Body of pancreas (tissue), 4 donors: ENCODE measurements around the gene ANTXRL. TPM values are rescaled to one million over a fixed set of nuclear protein-coding genes. Genes with fewer than 3 reads are reported as not detected.
"Not testable (repeated sequence)": the region's sequence is repeated elsewhere in the genome, so short reads cannot be mapped to it uniquely, and the experiment has no call there.

Experiments
- ATAC-seq: fragments of 150-250 bp; one replicate; pipeline ENCODE4 v1.9.1; 2016
- DNase-seq, 4 donors: peaks; one replicate each; pipeline ENCODE4 v3.0.0-alpha.2; 2019
- H3K27ac ChIP-seq, 4 donors: fragments of 200-600 bp; sonication (generic); 1 replicate in 3 of 4; 2 replicates in 1 of 4; pipeline versions ENCODE4 v1.5.1 to v1.6.1; 2016 to 2019; ENCODE audit warnings: mild to moderate bottlenecking in 1 of 4, mixed read lengths in 1 of 4, moderate library complexity in 1 of 4
- H3K27me3 ChIP-seq, 2 donors: fragments of 200-600 bp; sonication (generic); one replicate each; pipeline ENCODE4 v1.6.0; 2016; ENCODE audit warnings: mild to moderate bottlenecking in 1 of 2
- H3K36me3 ChIP-seq, 2 donors: fragments of 200-600 bp; sonication (generic); replicated peaks in 1 of 2; 2 replicates each; pipeline ENCODE4 v1.5.1; 2016; ENCODE audit warnings: low read depth in 2 of 2; ENCODE audit not compliant: insufficient read depth in 1 of 2
- H3K4me1 ChIP-seq: fragments of 200-600 bp; sonication (generic); one replicate; pipeline ENCODE4 v1.6.0; 2016
- H3K4me3 ChIP-seq, 2 donors: fragments of 200-600 bp; sonication (generic); 1 replicate in 1 of 2; 2 replicates in 1 of 2; pipeline ENCODE4 v1.5.1; 2016 to 2019
- H3K9me3 ChIP-seq, 3 donors: fragments of 200-600 bp; sonication (generic); 1 replicate in 2 of 3; 2 replicates in 1 of 3; pipeline ENCODE4 v1.5.1; 2016
- WGBS, 2 donors: methylation state at CpG; one replicate each; pipeline ENCODE4 v1.1.5; 2017; 5-methylcytosine and 5-hydroxymethylcytosine counted together
- intact Hi-C: fragments of 100-400 bp; cut with DNase I; formaldehyde crosslinking; loops from one replicate; pipeline ENCODE4 v1.15.1; 2023
- total RNA-seq, 2 donors: library from RNA; depleted of rRNA; stranded (reverse); fragments of >200 nt; gene quantifications; one replicate each; pipeline ENCODE4 v1.1.0, GENCODE V29; 2016

Gene ANTXRL
- total RNA-seq, 2 donors from 2014 or later = not detected

DNA sequence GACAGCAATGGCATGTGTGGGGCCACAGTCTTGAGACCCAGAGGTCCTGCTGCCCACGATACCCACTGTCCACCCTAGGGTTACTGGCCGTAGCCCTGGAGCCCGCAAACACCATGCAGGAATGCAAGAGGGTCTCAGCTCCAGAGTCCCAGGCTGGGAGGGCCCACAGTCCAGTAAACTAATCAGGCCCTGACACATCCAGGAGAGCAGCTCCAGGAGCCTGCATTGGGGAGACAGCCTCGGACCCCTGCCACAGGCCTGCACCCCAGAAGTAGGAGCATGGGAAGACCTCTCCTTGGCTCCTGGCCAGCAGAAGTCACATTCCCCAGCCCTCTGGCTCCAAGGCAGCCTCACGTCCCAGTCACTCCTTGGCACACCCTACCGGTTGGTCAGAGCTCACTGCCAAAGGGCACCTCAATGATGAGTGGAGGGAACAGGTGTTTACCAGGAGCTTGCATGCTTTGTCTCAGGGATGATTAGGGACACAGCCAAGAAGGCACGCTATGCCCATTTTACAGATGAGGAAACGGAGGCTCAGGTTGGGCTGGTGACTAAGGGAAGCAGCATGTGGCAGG, 81.0 kb downstream of the ANTXRL start:
- peak in 1 of 4 donors; percentile 20 for DNase-seq
- H3K4me3 ChIP-seq, H3K27ac ChIP-seq, H3K4me1 ChIP-seq, ATAC-seq, intact Hi-C loops, H3K9me3 ChIP-seq, H3K36me3 ChIP-seq, H3K27me3 ChIP-seq: not testable (repeated sequence)
- WGBS, 2 donors = 62 to 100% methylated on average over 1 to 4 of the region's 8 CpGs

DNA sequence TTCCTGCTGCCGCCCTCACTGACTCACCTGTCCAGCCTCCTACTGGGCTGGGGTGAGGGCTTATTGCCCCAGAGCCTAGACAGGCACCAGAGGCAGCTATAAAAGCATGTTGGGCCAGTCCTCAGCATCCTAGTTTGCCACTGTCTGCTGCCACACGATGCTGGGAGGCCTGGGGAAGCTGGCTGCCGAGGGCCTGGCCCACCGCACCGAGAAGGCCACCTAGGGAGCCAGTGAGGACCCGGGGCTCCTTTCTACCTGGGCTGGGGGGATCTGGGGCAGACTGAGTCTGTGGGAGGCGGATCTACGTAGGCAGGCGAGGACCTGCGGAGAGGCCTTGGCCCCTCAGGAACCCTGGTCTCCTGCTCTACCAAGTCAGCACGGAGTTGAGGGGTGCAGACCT, 82.2 kb downstream of the ANTXRL start:
- intact Hi-C loops, DNase-seq, H3K27ac ChIP-seq, H3K4me3 ChIP-seq, ATAC-seq, H3K27me3 ChIP-seq, H3K36me3 ChIP-seq, H3K4me1 ChIP-seq, H3K9me3 ChIP-seq: not testable (repeated sequence)
- 98% methylated on average over 6 of the region's 11 CpGs; no CpG with 5 or more reads in 1 of the 2 donors for WGBS, 2 donors

DNA sequence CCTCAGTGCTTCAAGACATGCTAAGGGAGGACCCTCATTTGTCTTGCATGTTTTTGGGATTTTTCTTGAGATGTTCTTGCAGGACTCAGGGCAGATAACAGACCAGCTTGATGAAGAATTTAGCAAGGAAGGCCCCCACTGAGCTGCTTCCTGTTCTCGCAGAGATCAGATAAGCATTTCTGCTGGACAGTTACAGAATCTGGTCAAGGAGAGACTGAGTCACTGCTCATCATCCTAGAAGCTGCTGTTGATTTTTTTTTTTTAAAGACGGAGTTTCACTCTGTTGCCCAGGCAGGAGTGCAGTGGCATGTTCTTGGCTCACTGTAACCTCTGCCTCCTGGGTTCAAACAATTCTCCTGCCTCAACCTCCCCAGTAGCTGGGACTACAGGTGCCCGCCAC, 87.6 kb downstream of the ANTXRL start:
- DNase-seq = not testable (repeated sequence)
- 82% methylated on average over 3 of the region's 3 CpGs; no CpG with 5 or more reads in 1 of the 2 donors for WGBS, 2 donors

DNA sequence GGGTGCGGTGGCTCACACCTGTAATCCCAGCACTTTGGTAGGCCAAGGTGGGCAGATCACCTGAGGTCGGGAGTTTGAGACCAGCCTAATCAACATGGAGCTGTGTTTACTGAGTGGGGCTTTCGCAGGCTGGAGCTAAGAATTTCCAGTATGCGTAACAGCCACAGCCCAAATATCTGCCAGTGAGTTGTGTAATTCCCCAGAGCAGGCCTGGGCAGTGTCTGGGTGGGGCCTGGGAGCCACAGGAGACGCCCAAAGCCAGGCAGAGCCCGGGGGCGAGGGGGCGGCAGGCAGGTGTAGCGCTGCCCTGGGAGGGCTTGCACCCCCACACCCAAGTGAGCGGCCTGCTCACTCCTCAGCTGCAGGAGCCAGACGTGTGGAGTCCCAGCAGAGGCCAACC, 88.6 kb downstream of the ANTXRL start, which contains the start of gene ANXA8L1:
Gene ANXA8L1, plus strand, starts transcription at position 371 of the 400 bp plus-strand sequence. CDS start 76 bp downstream, outside the sequence.
- H3K27me3 ChIP-seq, DNase-seq, H3K9me3 ChIP-seq, H3K27ac ChIP-seq, H3K36me3 ChIP-seq, ATAC-seq, H3K4me3 ChIP-seq, intact Hi-C loops, H3K4me1 ChIP-seq: not testable (repeated sequence)
- 82% methylated on average over 3 of the region's 11 CpGs; no CpG with 5 or more reads in 1 of the 2 donors for WGBS, 2 donors

More for the DNA sequence above, 87.6 kb downstream of the ANTXRL start:
- H3K27ac ChIP-seq, H3K9me3 ChIP-seq, H3K27me3 ChIP-seq, ATAC-seq, intact Hi-C loops, H3K4me3 ChIP-seq, H3K36me3 ChIP-seq, H3K4me1 ChIP-seq: not testable (repeated sequence)

DNA sequence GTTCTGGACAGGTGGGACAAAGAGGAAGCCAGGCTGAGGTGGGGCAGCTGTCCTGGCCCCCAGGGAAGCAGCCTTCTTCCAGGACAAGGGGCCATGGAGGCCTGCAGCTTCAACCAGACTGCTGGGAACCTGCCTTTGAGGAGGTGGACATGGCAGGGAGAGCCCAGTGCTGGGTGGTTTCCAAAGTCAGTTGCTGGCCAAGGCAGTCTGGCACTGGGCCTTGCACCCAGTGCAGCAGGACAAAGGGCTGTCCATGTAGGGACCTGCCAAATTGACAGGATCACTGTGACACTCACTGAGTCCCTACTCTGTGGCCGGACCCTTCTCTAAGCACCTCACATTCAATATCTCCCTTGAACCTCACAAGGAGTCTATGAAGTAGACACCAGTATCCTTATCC, 90.2 kb downstream of the ANTXRL start:
- intact Hi-C loops, H3K9me3 ChIP-seq, H3K36me3 ChIP-seq, H3K4me1 ChIP-seq, DNase-seq, H3K4me3 ChIP-seq, ATAC-seq, H3K27me3 ChIP-seq, H3K27ac ChIP-seq: not testable (repeated sequence)
- WGBS, 2 donors = no CpG with 5 or more reads among the region's 1 CpG

DNA sequence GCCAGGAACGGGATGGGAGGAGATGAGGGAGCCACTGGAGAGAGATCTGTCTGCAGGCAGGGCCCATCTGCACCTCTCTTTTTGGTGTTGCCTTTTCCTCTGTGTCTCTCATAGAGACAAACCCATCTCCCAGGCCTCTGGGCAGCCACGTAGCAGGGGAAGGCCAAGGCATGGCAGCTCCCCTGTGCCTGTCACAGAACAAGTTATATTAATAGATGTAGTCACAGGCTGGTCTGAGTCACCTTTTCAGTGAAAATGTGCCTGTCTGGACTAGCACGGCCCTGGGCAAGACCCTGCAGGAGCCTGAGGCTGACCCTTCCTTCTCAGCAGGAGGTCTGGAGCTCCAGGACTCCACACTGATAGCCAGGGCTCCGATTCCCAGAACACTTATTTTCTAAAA, 90.9 kb downstream of the ANTXRL start:
- H3K4me1 ChIP-seq, intact Hi-C loops, H3K27ac ChIP-seq, H3K27me3 ChIP-seq, DNase-seq, H3K36me3 ChIP-seq, H3K4me3 ChIP-seq, H3K9me3 ChIP-seq, ATAC-seq: not testable (repeated sequence)
- no CpG with 5 or more reads among the region's 4 CpGs for WGBS, 2 donors

DNA sequence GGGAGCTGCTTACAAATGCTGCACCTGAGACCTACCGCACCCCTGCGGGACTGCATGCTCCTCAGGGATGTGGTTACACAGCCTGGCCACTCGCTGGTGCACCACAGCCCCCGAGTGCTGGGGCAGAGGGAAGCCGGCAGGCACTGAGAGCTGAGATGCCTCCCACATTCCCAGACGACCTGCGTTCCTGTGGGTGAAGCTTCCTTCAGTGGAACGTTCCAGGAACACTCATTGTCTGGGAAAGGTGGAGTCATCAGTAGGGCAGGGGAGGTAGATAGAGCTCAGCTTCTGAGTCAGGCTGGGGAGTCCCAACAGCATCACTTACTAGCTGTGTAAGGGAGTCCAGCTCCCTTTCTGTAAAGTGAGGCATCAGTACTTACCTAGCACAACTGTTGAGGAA, 91.3 kb downstream of the ANTXRL start:
- WGBS, 2 donors = no CpG with 5 or more reads among the region's 8 CpGs
- H3K27me3 ChIP-seq, ATAC-seq, H3K9me3 ChIP-seq, H3K36me3 ChIP-seq, H3K4me1 ChIP-seq, intact Hi-C loops, H3K4me3 ChIP-seq, DNase-seq, H3K27ac ChIP-seq: not testable (repeated sequence)

DNA sequence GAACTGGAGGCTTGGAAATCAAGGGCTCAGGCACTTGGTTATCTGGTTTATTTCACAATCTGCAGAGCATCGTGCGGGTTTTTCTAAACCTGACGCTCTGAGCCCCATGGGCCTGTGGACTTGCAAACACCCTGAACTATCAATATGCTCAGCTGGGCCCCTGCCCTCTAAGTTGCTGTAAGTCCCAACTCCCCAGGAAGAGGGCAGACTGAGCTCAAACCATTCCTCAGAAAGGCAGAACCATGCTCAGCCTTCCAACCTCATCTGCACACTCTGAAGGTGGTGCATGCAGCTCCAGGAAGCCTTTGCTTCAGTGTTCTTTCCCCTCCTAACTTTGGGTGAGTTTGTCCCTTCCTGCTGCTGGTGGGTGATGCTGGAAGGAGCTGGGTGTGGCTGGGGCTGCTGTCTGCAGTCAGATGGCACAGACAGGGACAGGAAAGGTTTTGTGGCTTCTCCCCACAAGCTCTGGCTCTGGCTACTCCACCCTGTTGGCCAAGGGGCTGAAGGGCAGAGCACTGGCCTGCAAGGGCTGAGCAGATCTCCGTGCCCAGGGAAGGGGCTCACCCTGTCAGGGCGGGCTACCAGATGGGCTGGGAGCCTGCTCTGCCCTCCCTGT, 92.5 kb downstream of the ANTXRL start:
- intact Hi-C loops, H3K36me3 ChIP-seq, H3K27ac ChIP-seq, H3K4me1 ChIP-seq, DNase-seq, H3K4me3 ChIP-seq, H3K9me3 ChIP-seq, H3K27me3 ChIP-seq, ATAC-seq: not testable (repeated sequence)
- WGBS, 2 donors = 60% methylated on average over 3 of the region's 5 CpGs; no CpG with 5 or more reads in 1 of the 2 donors

Other genes with a start within 250 kb of the ANTXRL start
- not detected for gene MSMB, start 240.7 kb upstream of the ANTXRL start, total RNA-seq
- not detected for gene ANXA8L1, start 88.8 kb downstream of the ANTXRL start, total RNA-seq
- not detected for gene NPY4R, start 179.0 kb downstream of the ANTXRL start, total RNA-seq